ENCODE data around the gene YY1.
"Not testable (repeated sequence)": the region's sequence is repeated elsewhere in the genome, so short reads cannot be mapped to it uniquely, and the experiment has no call there.

Gene YY1

DNA sequence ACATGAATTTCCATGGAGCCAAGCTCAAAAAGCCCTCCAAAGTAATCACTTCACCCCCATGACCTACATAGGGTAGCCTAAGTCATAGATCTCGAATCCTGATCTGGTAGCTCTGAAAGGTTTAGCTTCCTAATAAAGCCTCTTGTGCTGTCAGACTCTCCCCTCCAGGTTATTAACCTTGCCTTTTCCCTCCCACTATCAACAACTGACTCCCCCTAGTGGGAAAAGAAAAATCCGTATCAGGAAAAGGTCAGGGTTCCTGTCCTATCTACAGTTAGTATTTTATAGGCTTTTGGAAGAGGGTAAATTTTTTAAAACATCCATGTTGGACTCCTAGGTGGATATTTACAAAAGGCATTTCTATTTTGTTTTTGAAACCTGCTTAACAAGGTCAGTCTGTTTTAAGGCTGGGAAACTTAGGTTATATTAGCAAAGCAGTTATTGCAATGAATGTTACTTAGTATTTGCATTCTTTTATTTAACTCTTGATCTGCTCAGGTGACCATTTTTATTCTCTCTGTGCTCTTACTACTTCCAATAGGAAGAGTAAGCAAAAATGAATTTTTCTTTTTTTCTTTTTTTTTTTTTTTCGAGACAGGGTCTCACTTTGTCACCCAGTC, 8.0 kb downstream of the YY1 start:
- DNase-seq, result peak; percentile 62

DNA sequence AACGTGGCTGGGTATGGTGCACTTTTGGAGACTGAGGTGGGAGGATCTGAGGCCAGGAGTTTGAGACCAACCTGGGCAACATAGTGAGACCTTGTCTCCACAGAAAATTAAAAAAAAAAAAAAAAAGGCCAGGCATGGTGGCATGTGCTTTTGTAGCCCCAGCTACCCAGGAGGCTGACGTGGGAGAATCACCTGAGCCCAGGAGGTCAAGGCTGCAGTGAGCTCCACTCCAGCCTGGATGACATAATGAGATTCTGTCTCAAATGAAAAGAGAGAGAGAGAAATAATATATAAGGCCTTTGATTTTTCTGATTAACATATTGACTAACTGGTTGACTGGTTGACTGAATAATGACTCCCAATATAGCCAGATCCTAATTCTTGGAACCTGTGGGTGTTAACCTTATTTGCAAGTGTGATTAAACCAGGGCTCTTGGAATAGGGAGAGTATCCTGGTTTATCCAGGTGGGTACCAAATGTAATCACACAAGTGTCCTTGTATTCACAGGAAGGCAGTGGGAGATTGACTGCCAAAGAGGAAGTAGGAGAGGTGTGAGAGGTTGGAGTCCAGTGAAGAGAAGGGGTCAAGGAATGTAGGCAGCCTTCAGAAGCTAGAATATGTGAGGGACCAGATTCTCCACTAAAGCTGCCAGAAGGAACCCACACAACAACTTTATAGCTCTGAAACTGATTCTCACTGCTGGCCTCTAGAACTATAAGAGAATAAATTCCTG, 12.0 kb downstream of the YY1 start:
- DNase-seq, result no peak

DNA sequence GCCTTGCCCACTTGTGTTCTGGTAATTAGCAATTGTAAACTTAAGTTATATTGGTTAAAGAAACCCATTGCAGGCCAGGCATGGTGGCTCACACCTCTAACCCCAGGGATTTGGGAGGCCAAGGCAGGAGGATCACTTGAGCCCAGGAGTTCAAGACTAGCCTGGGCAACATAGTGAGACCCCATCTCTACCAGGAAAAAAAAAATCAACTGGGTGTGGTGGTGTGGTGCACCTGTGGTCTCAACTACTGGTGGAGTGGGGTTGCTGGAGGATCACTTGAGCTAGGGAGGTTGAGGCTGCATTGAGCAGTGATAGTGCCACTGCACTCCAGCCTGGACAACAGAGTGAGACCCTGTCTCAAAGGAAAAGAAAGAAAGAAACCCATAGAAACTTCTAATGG, 13.7 kb downstream of the YY1 start:
- DNase-seq, result no peak

DNA sequence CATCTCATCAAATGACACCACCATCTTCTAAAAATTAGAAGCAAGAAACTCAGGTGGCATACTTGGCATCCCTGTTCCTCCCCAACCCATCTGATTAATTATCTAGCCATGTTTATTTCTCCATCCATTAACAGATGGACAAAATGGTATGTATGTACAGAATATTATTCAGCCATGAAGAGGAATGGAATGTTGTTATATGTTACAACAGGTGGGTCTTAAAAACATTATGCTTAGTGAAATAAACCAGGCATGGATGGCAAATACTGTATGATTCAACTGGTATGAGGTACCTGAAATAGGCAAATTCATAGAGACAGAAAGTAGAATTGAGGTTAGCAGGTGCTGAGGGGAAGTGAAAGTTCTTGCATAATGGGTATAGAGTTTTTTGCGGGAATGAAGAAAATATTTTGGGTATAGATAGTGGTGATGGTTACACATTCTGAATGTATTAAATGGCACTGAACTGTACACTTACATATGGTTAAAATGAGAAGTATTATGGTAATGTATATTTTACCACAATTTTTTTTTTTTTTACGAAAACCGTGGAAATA, 17.5 kb downstream of the YY1 start:
- DNase-seq, result no peak

DNA sequence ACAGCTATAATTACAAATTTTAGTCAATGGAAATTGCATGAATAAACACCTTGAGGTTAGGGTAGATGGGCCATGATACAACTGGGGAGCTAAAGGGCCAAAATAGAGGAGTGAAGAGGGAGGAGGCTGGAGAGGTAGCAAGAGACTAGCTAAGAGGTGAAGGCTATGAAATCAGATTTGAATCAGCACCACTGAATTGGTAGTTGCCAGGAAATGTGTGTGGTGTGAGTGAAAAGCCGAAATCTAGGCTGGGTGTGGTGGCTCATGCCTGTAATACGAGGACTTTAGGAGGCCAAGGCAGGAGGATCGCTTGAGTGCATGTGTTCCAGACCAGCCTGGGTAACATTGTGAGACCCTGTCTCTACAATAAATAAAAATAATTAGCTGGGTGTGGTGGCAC, 22.7 kb downstream of the YY1 start:
- peak; percentile 23 for DNase-seq

DNA sequence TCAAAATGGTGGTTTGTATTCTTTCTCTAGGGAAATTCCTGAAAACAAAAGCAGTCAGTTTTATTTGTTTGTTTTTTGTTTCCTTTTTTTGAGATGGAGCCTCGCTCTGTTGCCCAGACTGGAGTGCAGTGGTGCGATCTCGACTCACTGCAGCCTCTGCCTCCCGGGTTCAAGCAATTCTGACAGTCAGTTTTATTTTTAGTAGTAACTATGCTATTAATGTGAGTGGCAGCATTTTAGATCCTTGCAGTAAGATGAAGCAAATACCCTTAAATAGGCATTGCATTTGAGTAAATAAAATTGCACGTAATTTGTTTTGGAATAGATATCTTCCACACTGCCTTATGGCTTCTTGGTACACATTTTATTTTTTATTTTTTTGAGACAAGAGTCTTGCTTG, 23.6 kb downstream of the YY1 start:
- DNase-seq, result no peak

DNA sequence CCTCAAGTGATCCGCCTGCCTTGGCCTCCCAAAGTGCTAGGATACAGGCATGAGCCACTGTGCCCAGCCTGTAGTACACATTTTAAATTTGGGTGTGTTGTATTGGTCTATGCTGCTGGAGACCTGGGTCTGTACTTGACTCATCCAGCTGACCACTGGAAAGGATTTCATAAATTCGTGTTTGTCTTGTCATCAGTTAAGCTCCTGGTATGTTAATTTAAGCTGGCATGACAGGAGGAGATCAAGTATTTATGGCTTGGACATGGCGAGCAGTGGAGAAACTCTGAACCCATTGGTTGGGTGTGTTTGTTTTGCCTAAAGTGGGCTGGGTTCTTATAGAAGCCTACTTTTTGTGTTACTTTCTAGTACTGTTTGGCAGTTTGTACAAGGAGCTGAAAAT, 24.2 kb downstream of the YY1 start:
- no peak for DNase-seq

DNA sequence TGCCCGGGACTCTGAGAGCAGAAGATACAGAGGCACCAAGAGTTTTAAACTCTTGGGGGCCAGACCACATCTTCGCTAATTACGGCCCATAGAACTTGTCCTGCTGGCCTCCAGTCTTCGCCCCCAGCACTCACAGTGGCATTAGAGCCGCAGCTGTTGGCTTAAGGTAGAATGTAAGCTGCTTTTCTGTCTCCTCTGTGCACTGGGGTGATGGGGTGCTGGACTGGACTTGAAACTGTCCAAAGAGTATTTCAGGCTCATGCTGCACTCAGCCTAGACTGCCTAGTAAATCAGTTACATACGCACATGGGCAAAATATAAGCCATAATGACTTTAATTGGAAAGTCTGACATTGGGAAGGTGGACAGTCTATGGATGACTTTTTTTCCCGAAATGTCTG, 29.0 kb downstream of the YY1 start:
- no peak for DNase-seq

DNA sequence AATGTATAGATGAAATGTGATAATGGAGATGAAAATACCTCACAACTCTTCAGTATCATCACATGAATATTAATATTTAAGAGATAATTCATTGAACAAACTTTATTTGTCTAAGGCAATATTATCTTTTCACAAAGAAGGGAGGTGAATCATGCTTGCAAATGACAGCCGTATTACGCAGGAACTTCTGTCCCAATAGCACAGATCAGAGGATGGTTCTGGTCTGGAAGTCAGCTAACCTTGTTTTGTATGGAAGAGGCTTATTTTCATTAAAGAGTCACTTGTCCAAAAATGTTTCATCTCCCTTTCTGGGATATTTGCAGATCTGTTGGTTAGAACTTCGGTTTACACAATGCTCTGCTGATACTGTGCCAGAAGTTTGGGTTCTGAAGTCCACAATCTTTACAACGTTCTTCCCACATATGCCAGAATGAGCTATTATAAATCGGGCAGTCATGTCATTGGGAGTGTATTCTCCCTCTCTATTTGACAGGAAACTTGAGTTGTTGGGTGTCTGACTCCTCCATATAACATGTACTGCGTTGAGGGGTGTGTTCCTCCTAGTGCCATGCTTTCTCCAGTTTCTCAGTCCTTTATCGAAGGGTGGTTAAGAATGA, 29.8 kb downstream of the YY1 start:
- DNase-seq, result no peak

DNA sequence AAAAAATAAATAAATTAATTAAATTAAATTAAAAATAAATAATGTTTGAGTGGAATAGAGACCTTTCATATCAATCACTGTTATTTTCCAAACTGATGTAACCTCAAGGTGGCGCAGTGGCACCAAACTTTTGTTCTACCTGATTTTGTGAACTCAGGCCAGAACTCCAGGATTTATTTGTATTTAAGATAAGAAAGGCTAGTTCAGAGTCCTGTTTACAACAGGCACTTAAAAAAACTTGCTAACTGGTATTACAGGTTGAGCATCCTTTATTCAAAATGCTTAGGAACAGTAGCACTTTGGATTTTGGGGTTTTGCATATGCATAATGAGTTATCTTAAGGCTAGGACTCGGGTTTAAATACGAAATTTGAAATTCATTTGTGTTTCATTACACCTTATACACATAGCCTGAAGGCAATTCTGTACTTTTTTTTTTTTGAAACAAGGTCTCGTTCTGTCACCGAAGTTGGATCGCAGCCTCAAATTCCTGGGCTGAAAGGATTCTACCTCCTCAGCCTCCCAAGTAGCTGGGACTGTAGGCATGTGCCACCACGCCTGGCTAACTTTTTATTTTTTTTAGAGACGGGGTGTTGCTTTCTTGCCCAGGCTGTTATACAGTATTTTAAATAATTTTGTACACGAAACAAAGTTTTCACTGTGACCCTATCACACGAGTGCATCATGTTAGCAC, 32.4 kb downstream of the YY1 start:
- peak; percentile 43 for DNase-seq

DNA sequence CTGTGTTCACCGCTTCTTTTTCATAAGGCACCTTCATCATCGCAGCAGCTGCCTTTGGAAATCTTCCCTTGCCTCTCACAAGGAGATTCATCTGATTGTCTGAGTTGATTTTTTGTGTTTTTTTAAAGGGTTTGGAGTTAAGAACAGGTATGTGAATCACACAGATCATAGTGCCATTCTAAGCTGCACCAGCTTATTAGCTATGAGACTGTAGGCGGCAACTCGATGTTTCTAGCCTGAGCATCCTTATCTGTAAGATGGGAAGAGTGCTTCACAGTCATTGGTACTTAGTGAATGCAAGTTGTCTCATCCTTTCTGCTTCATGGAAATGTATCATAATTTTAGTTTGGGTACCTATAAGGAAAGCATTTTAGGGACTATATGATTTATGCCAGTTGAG, 35.3 kb downstream of the YY1 start:
- no peak for DNase-seq

DNA sequence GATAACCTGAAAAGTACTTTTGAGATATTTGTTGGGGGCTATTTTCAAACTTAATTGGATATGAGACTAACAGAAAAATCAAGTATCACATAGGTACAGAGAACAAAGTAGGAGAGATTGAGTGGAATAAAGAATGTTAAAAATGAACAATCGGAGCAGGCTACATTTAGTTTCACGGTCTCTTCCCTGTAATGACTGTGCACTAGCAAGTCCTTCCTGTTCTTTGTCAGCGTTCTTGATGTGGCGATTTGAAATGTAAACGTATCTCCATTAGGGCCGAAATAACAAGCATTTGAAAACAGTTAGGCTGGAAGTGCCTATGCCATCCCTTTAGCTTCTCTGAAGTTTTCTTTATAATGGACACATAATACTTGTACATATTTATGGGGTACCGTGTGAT, 36.3 kb downstream of the YY1 start:
- no peak for DNase-seq

DNA sequence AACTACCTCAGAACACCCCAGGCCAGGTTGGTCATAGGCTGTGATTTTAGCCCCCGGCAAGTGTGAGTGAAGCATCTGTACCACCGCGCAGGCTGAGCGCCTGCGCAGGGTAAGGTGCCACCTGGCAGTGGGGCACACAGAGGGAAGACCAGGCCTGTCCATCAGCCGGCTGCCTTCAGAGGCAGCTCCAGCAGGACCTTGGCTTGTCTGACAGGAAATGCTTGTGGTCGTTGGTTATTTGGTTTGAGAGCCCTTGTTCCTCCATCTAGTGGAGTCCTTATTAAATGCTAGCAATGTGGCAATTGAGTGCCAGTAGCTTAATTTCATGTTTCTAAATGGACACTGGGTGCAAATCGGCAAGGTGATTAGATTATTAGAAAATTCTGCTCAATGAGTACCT, 39.8 kb downstream of the YY1 start:
- DNase-seq, result no peak

DNA sequence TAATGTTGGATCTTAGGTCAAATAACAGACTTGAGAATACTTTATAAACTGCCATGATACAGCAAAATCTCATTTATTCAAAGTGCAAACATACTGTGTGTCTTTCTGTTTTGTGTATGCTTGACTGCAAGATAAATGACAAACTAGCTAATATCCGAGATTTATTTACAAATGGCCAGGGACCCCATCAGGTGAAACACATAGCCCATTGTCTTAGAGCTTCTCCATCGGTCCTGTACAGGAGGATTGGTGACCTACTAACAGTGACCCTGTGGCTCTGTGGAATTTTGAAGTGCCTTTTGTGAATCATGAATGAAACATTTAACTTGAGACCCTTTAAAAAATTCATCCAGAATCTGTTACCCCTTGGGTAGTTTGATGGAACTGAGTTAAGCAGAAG, 40.2 kb downstream of the YY1 start:
- DNase-seq, result no peak

DNA sequence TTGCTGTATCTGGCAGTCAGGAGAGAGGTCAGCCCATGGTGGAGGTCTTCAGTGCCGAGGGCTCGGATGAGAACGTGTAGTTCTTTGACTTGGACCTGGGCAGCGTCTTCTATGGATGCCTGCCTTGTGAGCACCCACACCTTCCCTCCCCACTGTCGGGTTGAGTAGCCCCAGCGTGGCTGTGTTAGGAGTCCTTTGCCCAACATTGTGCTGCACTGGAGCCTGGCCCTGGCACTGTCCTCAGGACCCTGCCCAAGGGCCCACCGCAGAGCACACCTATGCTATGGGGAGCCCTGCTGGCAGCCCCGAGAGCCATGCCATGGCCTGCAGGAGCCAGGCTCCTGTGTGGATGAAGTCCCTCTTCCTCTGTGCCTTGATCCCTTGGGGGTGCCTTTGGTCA, 40.6 kb downstream of the YY1 start:
- DNase-seq, result no peak

DNA sequence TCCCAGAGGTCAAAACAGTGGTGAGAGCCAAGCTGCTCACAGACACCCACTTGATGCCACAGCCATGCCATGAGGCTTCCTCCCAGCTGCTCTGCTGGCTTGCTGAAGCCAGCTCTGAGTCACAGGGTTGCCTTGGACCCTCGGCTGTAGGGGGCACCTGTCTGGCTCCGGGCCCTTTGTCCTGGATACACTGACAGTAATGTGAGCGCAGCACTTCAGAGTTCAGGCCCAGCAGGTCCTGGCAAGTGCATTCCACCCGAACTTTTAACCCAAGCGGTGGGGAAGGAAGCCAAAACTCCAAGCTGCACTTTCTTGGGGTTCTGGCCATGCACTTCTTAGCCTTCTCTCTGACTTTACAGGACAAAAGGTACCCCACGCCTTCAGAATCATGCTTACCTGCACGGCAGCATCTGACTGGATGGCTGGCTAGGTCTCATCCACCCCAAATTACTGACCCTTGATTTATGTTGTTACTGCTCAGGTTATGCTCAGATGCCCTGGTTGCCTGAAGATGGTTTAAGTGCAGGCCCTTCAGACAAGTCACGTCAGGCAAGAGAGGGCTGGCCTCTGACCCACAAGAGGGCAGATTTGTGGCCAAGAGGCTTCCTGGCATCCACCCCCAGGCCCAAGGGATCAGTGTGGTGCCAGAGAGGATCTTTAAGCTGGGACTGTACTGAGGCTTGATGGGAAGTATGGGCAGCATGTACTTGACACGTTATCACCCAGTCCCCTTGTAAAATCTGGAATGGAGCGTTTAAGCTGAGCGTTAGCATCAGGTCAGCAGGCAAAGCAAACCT, 42.5 kb downstream of the YY1 start:
- DNase-seq, result no peak

DNA sequence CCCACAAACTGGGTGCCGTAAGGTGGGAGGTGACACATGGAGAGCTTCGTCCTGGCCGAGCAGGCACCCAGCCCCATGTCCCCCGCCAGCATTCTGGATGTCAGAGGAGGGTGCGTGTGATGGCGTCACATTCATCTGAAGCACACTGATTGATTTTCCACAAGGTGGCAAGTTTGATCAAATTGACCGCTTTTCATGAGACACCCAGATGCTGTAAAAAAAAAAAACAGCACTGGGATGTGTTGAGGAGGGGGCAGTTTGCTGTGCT, 43.1 kb downstream of the YY1 start:
- DNase-seq, result no peak

DNA sequence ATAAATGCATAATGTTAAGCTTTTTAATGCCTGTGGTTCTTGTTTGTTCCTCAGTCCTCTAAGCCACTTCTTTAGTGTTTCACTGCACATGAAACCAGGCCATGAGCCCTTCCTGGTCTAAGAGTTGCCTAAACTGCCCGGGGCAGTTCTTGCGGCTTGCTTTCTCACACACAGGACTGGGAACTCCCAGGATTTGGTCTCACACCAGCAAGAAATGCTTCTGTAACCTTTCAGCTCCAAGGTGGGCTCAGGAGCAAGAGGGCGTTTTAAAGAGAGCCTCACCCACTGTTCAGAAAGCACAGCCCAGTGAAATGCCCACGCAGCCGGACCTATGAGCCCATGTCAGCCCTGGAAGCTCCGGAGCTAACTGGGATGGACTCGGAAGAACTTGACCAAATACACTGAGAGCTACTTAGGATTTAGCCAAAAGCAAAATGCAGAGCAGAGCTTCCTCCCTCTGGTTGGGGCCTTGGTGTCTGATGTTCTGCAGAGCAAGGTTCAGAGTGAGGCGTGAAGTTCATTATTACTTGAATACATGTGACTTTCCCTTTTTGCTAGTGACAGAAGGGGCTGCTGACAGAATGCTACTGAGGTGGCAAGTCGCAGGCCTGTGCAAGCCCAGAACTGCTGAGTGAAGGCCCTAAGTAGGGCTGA, 43.9 kb downstream of the YY1 start:
- no peak for DNase-seq

DNA sequence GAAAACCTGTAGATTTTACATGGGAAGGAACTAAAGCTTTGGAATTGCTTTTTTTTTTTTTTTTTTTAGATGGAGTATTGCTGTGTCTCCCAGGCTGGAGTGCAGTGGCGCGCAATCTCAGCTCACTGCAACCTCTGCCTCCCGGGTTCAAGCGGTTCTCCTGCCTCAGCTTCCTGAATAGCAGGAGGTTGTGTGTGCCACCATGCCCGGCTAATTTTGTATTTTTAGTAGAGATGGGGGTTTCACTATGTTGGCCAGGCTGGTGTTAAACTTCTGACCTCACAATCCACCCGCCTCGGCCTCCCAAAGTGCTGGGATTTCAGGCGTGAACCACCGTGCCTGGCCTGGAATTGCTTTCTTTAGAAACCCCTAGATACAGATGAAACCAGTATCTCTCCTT, 44.5 kb downstream of the YY1 start:
- DNase-seq, result not testable (repeated sequence)

DNA sequence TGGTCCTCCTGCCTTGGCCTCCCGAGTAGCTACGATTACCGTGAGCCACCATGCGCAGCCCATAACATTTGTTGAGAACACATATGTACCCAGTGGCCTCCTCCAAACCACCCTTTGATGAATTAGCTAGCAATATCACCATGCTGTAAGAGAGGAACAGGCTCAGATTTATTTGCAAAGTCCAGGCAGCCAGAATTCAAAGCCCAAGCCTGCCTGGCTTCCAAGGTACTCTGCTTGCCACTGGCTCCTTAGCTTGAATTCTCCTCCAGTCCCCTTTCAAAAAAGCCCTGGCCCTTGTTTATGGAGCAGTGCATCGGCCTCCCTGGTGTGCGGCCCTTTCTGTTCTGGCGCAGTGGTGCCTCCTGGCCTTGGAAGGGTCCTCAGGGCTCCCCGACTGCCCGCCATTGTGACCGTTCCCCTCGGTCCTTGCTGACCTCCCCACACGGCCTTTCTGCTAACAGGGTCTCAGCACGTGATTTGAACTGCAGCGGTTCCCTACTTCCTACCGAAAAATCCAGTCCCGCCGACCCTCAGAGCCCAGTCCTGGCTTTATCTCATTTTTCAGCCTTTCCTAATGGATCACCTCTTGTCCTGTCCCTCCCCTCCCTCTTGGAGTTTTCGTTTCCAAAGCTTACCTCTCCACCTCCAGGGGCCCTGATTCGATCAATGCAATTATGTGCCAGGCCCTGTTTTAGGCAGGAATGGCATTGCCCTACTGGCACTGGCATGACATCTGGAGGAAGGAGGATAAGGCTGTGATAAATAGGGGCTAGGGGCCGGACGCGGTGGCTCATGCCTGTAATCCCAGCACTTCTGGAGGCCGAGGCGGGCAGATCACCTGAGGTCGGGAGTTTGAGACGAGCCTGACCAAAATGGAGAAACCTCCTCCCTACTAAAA, 45.3 kb downstream of the YY1 start:
- no peak for DNase-seq

All from CD4-positive, alpha-beta T cell treated with Interleukin-12 subunit alpha and Interleukin-12 subunit beta, for 1 hour (primary cell).